Endothelial cell of umbilical vein (primary cell): ENCODE measurements around the gene PPM1J. TPM values are rescaled to one million over a fixed set of nuclear protein-coding genes. Genes with fewer than 3 reads are reported as not detected.

Experiments used
- BruUV-seq: library from RNA; stranded (reverse); fragments of 400-500 nt; replicated peaks from 2 replicates; lab custom pipeline; 2021; lab: Mats Ljungman, UMichigan
- CTCF ChIA-PET: fragments of 300-600, 350-600 bp; sonication (Branson Sonifier 250); formaldehyde crosslinking; loops from one replicate; lab custom pipeline; 2021; ENCODE audit warnings: antibody characterized with exemption, inconsistent platforms; lab: Charles Lee
- POLR2A ChIA-PET: fragments of 300-600, 350-600 bp; sonication (Branson Sonifier 250); formaldehyde crosslinking; loops from one replicate; lab custom pipeline; 2021; ENCODE audit warnings: antibody characterized with exemption, inconsistent platforms; lab: Charles Lee
- DNase-seq: peaks from one replicate; pipeline ENCODE4 v3.0.0-alpha.2; 2011; ENCODE audit warnings: low read depth, low spot score
- FAIRE-seq: peaks from 2 replicates; lab custom pipeline; 2011; peaks lifted over from hg19 to GRCh38; lab: Jason Lieb, UNC
- H2AFZ ChIP-seq: 2 replicates; pipeline ENCODE4 v1.6.0; 2012; ENCODE audit warnings: low read depth, low read length, control low read depth, inconsistent platforms
- H3K27ac ChIP-seq: 2 replicates; pipeline ENCODE4 v1.5.1; 2011; ENCODE audit warnings: low read depth, mild to moderate bottlenecking, control low read depth, low read length, moderate library complexity; ENCODE audit not compliant: insufficient read depth
- H3K27me3 ChIP-seq, 2 experiments: 2 replicates each; pipeline versions ENCODE4 v1.6.0 to v1.6.1; 2011; ENCODE audit warnings: low read length in 2 of 2, mixed read lengths in 1 of 2; ENCODE audit not compliant: control insufficient read depth in 2 of 2, insufficient read depth in 2 of 2
- H3K36me3 ChIP-seq, 2 experiments: 2 replicates in 1 of 2; 3 replicates in 1 of 2; pipeline ENCODE4 v1.5.1; 2011; ENCODE audit warnings: low read length in 2 of 2, mild to moderate bottlenecking in 1 of 2, moderate library complexity in 1 of 2; ENCODE audit not compliant: control insufficient read depth in 2 of 2, insufficient read depth in 2 of 2; ENCODE audit errors: extremely low read depth in 1 of 2
- H3K4me1 ChIP-seq: 3 replicates; pipeline ENCODE4 v1.5.1; 2011; ENCODE audit warnings: mild to moderate bottlenecking, low read length; ENCODE audit not compliant: control insufficient read depth, insufficient read depth; ENCODE audit errors: extremely low read depth
- H3K4me2 ChIP-seq: 2 replicates; pipeline ENCODE4 v1.6.1; 2011; ENCODE audit warnings: low read length, control low read depth, mixed read lengths; ENCODE audit not compliant: insufficient read depth
- H3K4me3 ChIP-seq, 3 experiments: fragments of 200-600 bp in 1 of 3; sonication (generic), shearing (Covaris generic) in 1 of 3; replicated peaks in 1 of 3; 2 replicates each; pipeline ENCODE4 v1.5.1; 2011 to 2016; ENCODE audit warnings: control low read depth in 3 of 3, low read length in 3 of 3, mild to moderate bottlenecking in 2 of 3, inconsistent platforms in 1 of 3, low read depth in 1 of 3, moderate library complexity in 1 of 3; ENCODE audit not compliant: insufficient read depth in 1 of 3
- H3K79me2 ChIP-seq: 2 replicates; pipeline ENCODE4 v1.6.0; 2012; ENCODE audit warnings: low read length, inconsistent platforms; ENCODE audit not compliant: control insufficient read depth, insufficient read depth
- H3K9ac ChIP-seq: replicated peaks from 2 replicates; pipeline ENCODE3; 2011; ENCODE audit warnings: low read length, control low read depth; ENCODE audit not compliant: insufficient read depth; ENCODE audit errors: extremely low read depth
- H3K9me1 ChIP-seq: replicated peaks from 3 replicates; pipeline ENCODE4 v1.6.0; 2011; ENCODE audit warnings: mild to moderate bottlenecking, low read length; ENCODE audit not compliant: control insufficient read depth, insufficient read depth; ENCODE audit errors: extremely low read depth
- H3K9me3 ChIP-seq: replicated peaks from 2 replicates; pipeline ENCODE4 v1.5.1; 2012; ENCODE audit warnings: low read length, inconsistent platforms; ENCODE audit not compliant: control insufficient read depth, insufficient read depth
- H4K20me1 ChIP-seq: replicated peaks from 2 replicates; pipeline ENCODE3; 2011; ENCODE audit warnings: mild to moderate bottlenecking, low read length; ENCODE audit not compliant: control insufficient read depth, insufficient read depth; ENCODE audit errors: extremely low read depth
- FOS ChIP-seq: IDR thresholded peaks from 2 replicates; pipeline ENCODE4 v1.6.1; 2011; ENCODE audit warnings: mild to moderate bottlenecking, low read length, moderate library complexity, borderline replicate concordance; ENCODE audit not compliant: insufficient read depth
- GATA2 ChIP-seq: IDR thresholded peaks from 2 replicates; pipeline ENCODE4 v1.7.0; 2011; ENCODE audit warnings: low read depth, mild to moderate bottlenecking, moderate library complexity, mixed read lengths, low read length; ENCODE audit not compliant: insufficient read length, insufficient read depth
- JUN ChIP-seq: IDR thresholded peaks from 2 replicates; pipeline ENCODE4 v1.6.1; 2011; ENCODE audit warnings: borderline replicate concordance, low read depth; ENCODE audit not compliant: insufficient read length, insufficient read depth
- MYC ChIP-seq: IDR thresholded peaks from one replicate; pipeline ENCODE4 v1.6.1; 2011; ENCODE audit warnings: mild to moderate bottlenecking, low read depth, low read length
- POLR2A ChIP-seq: IDR thresholded peaks from 2 replicates; pipeline ENCODE4 v1.6.1; 2012; ENCODE audit warnings: low read depth, mild to moderate bottlenecking, control low read depth, low read length
- POLR2AphosphoS5 ChIP-seq: IDR thresholded peaks from 2 replicates; pipeline ENCODE4 v1.6.1; 2012; ENCODE audit warnings: low read depth, mild to moderate bottlenecking, control low read depth, low read length, moderate library complexity; ENCODE audit not compliant: insufficient read depth
- dilution Hi-C: fragments of 300-500 bp; cut with MboI; formaldehyde crosslinking; loops from one replicate; pipeline ENCODE4 v1.15.0; 2019; ENCODE audit warnings: low sequenced_read_pairs; ENCODE audit not compliant: extremely low pct_ligation_motif_present
- intact Hi-C: fragments of 100-400 bp; cut with micrococcal nuclease; formaldehyde crosslinking; loops from one replicate; pipeline ENCODE4 v1.10.0; 2022
- polyA plus RNA-seq, 4 experiments: library from polyadenylated mRNA; depleted of rRNA in 3 of 4; stranded (reverse) in 3 of 4; unstranded in 1 of 4; fragments of >200 nt; gene quantifications; 2 replicates each; pipeline versions ENCODE4 v1.2.1 to v1.2.3, GENCODE V29; 2011 to 2012; ENCODE audit warnings: missing spikeins in 1 of 4
- total RNA-seq: library from RNA; stranded (reverse); gene quantifications from 2 replicates; pipeline ENCODE4 v1.2.3, GENCODE V29; 2021
- TF ChIP-seq, protein P1 (sequence below): IDR thresholded peaks from 2 replicates; pipeline ENCODE4 v1.6.1; 2011; ENCODE audit not compliant: insufficient read depth, insufficient read length
- TF ChIP-seq, protein P2 (sequence below), 2 donors: IDR thresholded peaks; 1 replicate in 1 of 2; 2 replicates in 1 of 2; pipeline ENCODE4 v1.5.1; 2011; ENCODE audit warnings: low read length in 2 of 2, mild to moderate bottlenecking in 2 of 2, moderate library complexity in 2 of 2, control low read depth in 1 of 2, inconsistent platforms in 1 of 2, low read depth in 1 of 2; ENCODE audit not compliant: insufficient read depth in 1 of 2; ENCODE audit errors: extremely low read depth in 1 of 2

Gene PPM1J
- total and polyA plus RNA-seq, 2 donors (not counting 3 experiments of a cell fraction or from before 2014, with no cell fraction given), result 1.7 to 3.1 TPM

DNA sequence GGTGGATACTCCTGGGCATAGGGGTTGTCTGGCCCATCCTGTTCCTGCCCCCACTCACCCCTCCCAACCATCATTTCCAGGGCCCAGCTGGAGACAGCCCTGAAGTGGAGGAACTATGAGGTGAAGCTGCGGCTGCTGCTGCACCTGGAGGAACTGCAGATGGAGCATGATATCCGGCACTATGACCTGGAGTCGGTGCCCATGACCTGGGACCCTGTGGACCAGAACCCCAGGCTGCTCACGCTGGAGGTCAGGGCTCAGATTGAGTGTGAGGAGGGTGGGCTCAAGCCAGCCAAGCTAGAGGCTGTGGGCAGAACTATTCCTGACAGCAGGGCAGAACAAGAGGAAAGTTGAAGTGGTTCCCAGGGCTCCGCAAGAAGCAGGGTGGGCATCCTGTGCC lies 22.5 kb downstream of the PPM1J start:
- Histone ChIP-seq H4K20me1 (no peaks in the 10 kb centered on the region), H3K27me3 (no peaks in the 10 kb centered on the region), H3K9ac (no peak overlapping the region), H3K9me3 (no peaks in the 10 kb centered on the region), H3K9me1 (no peaks in the 10 kb centered on the region), H3K4me1 (no peaks in the 10 kb centered on the region), H3K79me2 (no peaks in the 10 kb centered on the region), H3K27ac (no peak overlapping the region), H3K4me3 (no peak overlapping the region), H3K4me2 (no peak overlapping the region), H2AFZ (no peak overlapping the region), H3K36me3 (peaks cover 12 to 37% of the 10 kb centered on the region in 2 experiments)
- DNase-seq, result no peak
- intact Hi-C loops (no loop called here), dilution Hi-C loops (no loop called here)
- FAIRE-seq, result no peak
- POLR2A ChIA-PET, result no interaction called here
- no peak for TF ChIP-seq POLR2A
- TF ChIP-seq JUN, result no peak
- TF ChIP-seq POLR2AphosphoS5, result no peak
- TF ChIP-seq, protein P1, sequence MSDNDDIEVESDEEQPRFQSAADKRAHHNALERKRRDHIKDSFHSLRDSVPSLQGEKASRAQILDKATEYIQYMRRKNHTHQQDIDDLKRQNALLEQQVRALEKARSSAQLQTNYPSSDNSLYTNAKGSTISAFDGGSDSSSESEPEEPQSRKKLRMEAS, result no peak
- no peak for TF ChIP-seq MYC
- CTCF ChIA-PET, result no interaction called here
- no TSS peak for BruUV-seq

DNA sequence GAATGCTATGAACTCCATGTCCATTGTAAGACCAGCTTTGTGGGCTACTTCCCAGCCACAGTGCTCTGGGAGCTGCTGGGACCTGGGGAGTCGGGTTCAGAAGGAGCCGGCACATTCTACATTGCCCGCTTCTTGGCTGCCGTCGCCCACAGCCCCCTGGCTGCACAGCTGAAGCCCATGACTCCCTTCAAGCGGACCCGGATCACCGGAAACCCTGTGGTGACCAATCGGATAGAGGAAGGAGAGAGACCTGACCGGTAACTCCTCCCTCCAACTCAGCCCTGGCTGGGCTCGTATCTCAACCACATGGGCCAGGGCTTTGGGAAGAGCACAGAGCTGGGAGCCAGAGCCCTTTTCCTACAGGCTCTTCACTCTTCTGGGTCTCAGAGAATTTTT lies 25.3 kb downstream of the PPM1J start:
- H3K36me3 ChIP-seq, result peaks cover 9 to 23% of the 10 kb centered on the region in 2 experiments
- DNase-seq (no peak), FAIRE-seq (no peak)
- TF ChIP-seq, protein P2, sequence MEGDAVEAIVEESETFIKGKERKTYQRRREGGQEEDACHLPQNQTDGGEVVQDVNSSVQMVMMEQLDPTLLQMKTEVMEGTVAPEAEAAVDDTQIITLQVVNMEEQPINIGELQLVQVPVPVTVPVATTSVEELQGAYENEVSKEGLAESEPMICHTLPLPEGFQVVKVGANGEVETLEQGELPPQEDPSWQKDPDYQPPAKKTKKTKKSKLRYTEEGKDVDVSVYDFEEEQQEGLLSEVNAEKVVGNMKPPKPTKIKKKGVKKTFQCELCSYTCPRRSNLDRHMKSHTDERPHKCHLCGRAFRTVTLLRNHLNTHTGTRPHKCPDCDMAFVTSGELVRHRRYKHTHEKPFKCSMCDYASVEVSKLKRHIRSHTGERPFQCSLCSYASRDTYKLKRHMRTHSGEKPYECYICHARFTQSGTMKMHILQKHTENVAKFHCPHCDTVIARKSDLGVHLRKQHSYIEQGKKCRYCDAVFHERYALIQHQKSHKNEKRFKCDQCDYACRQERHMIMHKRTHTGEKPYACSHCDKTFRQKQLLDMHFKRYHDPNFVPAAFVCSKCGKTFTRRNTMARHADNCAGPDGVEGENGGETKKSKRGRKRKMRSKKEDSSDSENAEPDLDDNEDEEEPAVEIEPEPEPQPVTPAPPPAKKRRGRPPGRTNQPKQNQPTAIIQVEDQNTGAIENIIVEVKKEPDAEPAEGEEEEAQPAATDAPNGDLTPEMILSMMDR (IDR thresholded peaks at IDR 0.05; ENCODE audit: extremely low read depth in 1 of 2, insufficient read depth in 1 of 2, low read depth in 1 of 2, low read length in 2 of 2), result no peak
- no peak for TF ChIP-seq MYC
- no peak for TF ChIP-seq GATA2
- no peak for TF ChIP-seq JUN
- no peak for TF ChIP-seq FOS
- no peak for TF ChIP-seq POLR2AphosphoS5
- TF ChIP-seq, protein P1, result no peak
- H3K4me1 ChIP-seq, result no peaks in the 10 kb centered on the region
- no peak overlapping the region for H3K9ac ChIP-seq
- ChIA-PET POLR2A (no interaction called here), CTCF (interaction anchor here (0.8 kb wide), 1 partner anchor 25 kb away, joined by 3 read pairs; no protein-coding TSS in a partner anchor)
- H3K9me3 ChIP-seq, result no peaks in the 10 kb centered on the region
- no peak overlapping the region for H3K4me2 ChIP-seq
- no peaks in the 10 kb centered on the region for H3K27me3 ChIP-seq
- no TSS peak for BruUV-seq
- dilution Hi-C loops, result no loop called here
- H3K4me3 ChIP-seq, result no peak overlapping the region
- no peaks in the 10 kb centered on the region for H4K20me1 ChIP-seq
- no peaks in the 10 kb centered on the region for H3K9me1 ChIP-seq
- intact Hi-C loops, result no loop called here
- no peak overlapping the region for H3K27ac ChIP-seq
- no peak overlapping the region for H2AFZ ChIP-seq
- no peaks in the 10 kb centered on the region for H3K79me2 ChIP-seq
